Germinal center (tissue), 1 donor: ENCODE results near the gene FAIM.
"Not testable (repeated sequence)": the region's sequence is repeated elsewhere in the genome, so short reads cannot be mapped to it uniquely, and the experiment has no call there.

ENCODE experiments used
- DNase-seq: peaks from one replicate; pipeline ENCODE4 v3.0.0; 2012; ENCODE audit warnings: mixed read lengths, low spot score

FAIM gene

DNA sequence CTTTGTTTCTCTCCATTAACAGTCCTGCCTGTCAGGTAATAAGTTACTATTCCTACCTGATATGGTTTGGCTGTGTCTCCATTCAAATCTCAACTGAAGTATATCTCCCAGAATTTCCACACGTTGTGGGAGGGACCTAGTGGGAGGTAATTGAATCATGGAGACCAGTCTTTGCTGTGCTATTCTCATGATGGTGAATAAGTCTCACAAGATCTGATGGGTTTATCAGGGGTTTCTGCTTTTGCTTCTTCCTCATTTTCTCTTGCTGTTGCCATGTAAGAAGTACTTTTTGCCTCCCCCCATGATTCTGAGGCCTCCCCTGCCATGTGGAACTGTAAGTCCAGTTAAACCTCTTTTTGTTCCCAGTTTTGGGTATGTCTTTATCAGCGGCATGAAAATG, 6.9 kb upstream of the FAIM start:
- DNase-seq = not testable (repeated sequence)

- not testable (repeated sequence) for DNase-seq
These were observed 4.4 kb upstream of the FAIM start for GRCh38 chr3:138604106-138604595.

DNA sequence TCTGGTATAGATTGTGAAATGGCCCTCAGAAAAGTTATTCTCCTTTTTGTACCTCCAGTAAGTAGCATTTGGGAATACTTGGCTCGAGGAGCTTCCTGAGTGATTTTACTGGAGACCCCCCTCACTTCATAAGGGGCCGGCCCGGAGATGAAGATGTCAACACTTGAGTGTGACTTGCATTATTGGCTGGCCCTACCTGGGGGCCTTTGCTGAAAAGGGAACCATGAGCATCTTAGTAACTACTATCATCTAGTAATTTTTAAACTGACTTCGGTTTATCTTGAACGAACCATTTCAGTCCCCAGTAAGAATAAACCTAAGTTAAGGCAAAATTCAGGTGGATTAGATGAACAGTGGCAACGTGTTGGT, 1.3 kb downstream of the FAIM start:
- no peak for DNase-seq

GRCh38 chr3:138615462-138615861, 6.9 kb downstream of the FAIM start:
- no peak for DNase-seq

GRCh38 chr3:138620431-138620830, 11.9 kb downstream of the FAIM start:
- no peak for DNase-seq

- DNase-seq = no peak
These were observed 15.9 kb downstream of the FAIM start for GRCh38 chr3:138624518-138624917.

DNA sequence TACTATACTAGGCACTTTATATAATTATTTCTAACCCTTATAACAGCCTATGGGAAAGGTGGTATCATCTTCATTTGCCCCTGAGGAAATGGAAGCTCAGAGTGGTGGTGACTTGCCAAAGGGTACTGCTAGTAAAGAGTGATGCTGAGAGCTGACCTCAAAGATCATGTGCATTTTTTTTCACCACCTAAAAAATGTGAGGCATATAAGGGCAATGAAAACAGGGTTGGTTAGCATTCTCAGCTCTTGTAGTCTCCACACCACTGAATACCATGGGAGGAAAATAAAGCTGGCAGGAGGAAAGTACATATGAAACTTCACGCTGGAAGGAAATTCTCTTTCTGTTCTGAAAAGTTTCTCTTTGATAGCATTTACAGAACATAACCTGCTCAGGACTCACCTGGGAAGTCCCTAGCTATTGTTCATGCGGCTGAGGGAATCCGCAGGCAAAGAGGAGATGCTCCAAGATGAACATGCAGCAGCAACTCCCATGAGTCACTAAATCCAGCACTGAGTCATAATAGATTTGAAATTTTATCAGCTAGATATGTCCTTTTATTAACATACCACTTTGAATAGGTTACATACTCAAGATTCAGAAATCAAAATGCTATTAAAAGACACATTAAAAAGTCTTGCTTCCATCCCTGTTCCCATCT, 17.3 kb downstream of the FAIM start:
- DNase-seq = no peak

- no peak for DNase-seq
These were observed 21.0 kb downstream of the FAIM start for GRCh38 chr3:138629526-138629925.

DNA sequence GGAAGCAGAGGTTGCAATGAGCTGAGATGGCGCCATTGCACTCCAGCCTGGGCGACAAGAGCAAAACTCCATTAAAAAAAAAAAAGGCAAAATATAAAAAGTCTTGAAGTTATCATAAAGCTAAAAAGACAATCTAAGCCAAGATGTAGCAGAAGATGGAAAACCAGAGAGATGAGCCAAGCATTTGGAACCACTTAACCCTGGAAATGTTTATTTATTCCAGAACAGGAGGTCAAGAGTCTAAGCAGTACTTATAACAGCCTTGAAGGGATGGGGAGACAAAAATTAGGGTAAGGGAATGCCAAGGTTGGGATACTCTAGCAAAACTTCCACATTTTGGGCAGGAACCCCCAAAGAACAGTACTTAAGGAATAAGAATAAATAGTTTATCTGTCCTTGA, 30.1 kb downstream of the FAIM start:
- no peak for DNase-seq

DNA sequence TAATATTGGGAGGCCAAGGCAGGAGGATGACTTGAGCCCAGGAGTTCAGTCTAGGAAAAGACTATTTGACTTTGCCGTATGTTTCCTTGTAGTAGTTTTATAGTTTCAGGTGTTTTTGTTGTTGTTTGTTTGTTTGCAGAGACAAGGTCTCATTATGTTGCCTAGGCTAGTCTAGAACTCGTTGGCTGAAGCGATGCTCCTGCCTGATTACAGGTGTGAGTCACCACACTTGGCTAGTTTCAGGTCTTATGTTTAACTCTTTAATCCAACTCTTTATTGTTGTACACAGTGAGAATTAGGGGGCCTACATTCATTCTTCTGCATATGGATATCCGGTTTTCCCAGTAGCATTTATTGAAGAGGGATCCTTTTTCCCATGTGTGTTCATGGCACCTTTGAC, 32.0 kb downstream of the FAIM start:
- DNase-seq = no peak

GRCh38 chr3:138642226-138642926, 33.8 kb downstream of the FAIM start:
- no peak for DNase-seq

GRCh38 chr3:138642927-138643253, 34.3 kb downstream of the FAIM start:
- DNase-seq = no peak

DNA sequence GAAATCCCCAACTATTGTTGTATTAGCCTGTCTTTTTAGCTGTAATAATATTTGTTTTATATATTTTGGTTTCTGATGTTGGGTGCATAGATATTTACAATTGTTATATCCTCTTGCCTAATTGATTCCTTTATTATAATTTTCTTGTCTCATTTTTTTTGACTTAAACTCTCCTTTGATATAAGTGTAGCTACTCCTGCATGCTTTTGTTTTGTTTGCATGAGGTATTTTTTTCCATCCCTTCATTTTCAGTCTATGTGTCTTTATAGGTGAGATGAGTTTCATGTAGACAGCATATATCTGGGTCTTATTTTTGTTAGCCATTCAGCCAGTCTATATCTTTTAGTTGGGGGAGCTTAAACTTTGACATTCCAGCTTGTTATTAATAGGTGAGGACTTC, 37.4 kb downstream of the FAIM start:
- DNase-seq = no peak

GRCh38 chr3:138646513-138646912, 37.9 kb downstream of the FAIM start:
- no peak for DNase-seq

DNA sequence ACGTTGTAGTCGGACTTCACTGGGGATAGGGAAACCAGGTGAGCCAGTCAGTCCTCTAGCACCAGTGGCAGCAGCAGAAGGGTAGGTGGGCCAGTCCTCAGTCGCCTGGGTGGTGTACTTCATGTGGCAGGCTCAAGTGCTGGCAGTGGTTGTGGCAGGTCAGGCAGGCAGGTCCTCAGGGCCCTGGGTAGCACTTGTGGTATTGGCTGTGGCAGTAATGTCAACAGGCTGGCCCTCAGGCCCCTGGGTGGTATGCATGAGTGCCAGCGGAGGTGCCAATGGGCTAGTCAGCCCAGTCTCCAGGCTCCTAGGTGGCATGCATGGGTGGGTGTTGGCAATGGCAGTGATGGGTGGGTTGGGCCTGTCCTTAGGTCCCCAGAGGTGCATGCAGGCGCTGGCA, 40.6 kb downstream of the FAIM start:
- DNase-seq = no peak

- no peak for DNase-seq
These were observed 45.0 kb downstream of the FAIM start for GRCh38 chr3:138653567-138653966.

GRCh38 chr3:138657508-138657907, 48.9 kb downstream of the FAIM start:
- DNase-seq = no peak

- DNase-seq = no peak
These were observed 59.5 kb downstream of the FAIM start for GRCh38 chr3:138668107-138668506.

DNA sequence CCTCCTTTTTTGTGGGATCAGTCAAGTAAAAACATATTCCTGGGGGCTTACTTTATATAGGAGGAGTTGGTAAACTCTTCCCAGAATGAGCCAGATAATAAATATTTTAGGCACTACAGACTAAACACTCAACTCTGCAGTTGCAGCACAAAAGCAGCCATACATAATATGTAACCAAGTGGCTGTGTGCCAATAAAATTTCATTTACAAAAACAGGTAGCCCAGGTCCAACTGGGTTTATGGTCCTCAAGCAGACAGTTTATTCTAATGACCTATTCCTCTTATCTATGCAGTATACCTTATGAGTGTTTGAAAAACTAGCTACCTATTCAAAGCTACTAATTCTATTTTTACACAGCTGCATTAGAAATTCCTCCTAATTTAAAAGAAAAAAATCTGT, 61.8 kb downstream of the FAIM start:
- no peak for DNase-seq

GRCh38 chr3:138673641-138674530, 65.3 kb downstream of the FAIM start:
- DNase-seq = no peak

DNA sequence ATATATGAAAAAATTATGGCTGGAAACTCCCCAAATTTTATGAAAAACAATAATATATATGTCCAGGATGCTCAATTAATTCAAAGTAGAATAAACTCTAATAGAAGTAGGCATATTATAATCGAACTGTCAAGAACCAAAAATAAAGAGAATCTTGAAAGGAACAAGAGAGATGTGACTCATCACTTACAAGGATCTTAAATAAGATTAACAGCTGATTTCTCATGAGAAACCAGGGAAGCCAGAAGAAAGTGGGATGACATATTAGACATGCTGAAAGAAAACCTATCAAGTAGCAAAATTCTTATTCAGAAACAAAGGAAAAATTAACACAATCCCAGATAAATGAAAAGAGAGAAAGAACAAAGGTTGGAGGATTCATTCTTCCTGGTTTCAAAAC, 66.8 kb downstream of the FAIM start:
- DNase-seq = no peak

DNA sequence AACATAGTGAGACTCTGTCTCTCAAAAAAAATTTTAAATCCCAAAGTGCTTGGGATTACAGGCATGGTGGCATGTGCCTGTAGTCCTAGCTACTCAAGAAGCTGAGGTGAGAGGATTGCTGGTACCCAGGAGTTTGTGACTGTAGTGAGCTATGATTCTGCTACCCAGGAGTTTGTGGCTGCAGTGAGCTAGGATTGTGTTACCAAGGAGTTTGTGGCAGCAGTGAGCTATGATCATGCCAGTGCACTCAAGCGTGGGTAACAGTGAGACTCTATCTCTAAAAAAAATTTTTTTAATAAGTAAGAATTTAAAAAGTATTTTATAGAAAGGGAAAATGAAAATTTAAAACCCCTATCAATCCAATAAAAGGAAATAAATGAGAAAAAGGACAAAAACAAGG, 69.5 kb downstream of the FAIM start:
- no peak for DNase-seq

GRCh38 chr3:138678874-138679392, 70.4 kb downstream of the FAIM start:
- DNase-seq = no peak
